WTC11 (cell line): ENCODE results near the gene CPLX3. TPM values are rescaled to one million over a fixed set of nuclear protein-coding genes. Genes with fewer than 3 reads are reported as not detected.

Experiments used
- ATAC-seq: fragments of 200-7000 bp; cut with Tn5 transposase; 2 replicates; pipeline ENCODE4 v1.10.0; 2021; ENCODE audit warnings: mild to moderate bottlenecking, moderate library complexity
- CTCF ChIA-PET: fragments of 300-600 bp; sonication (Branson Sonifier 250); formaldehyde crosslinking; loops from one replicate; lab custom pipeline; 2021; ENCODE audit warnings: antibody characterized with exemption; lab: Charles Lee
- POLR2A ChIA-PET: fragments of 350-600 bp; sonication (Branson Sonifier 250); formaldehyde crosslinking; loops from one replicate; lab custom pipeline; 2021; ENCODE audit warnings: antibody characterized with exemption; lab: Charles Lee
- DNase-seq: peaks from one replicate; pipeline ENCODE4 v3.0.0; 2021; ENCODE audit warnings: low spot score
- H3K27ac Mint-ChIP-seq: 2 replicates; pipeline ENCODE4 v1.8.0; 2021; ENCODE audit warnings: mixed read lengths
- H3K27me3 Mint-ChIP-seq: 2 replicates; pipeline ENCODE4 v1.8.0; 2021; ENCODE audit warnings: low read depth, mild to moderate bottlenecking, moderate library complexity, mixed read lengths
- H3K36me3 Mint-ChIP-seq: 2 replicates; pipeline ENCODE4 v1.8.0; 2021; ENCODE audit warnings: mixed read lengths
- H3K4me1 Mint-ChIP-seq: 2 replicates; pipeline ENCODE4 v1.8.0; 2022; ENCODE audit warnings: mixed read lengths
- H3K4me3 Mint-ChIP-seq: 2 replicates; pipeline ENCODE4 v1.8.0; 2021; ENCODE audit warnings: mild to moderate bottlenecking, moderate library complexity, mixed read lengths
- H3K9me3 Mint-ChIP-seq: 2 replicates; pipeline ENCODE4 v1.8.0; 2021; ENCODE audit warnings: mixed read lengths
- AFF4 ChIP-seq: sonication (generic); formaldehyde crosslinking; IDR thresholded peaks from 2 replicates; pipeline ENCODE4 v1.8.1; 2023; ENCODE audit warnings: mild to moderate bottlenecking, missing genetic modification reagents, borderline replicate concordance
- CBFB ChIP-seq: sonication (generic); formaldehyde crosslinking; IDR thresholded peaks from 2 replicates; pipeline ENCODE4 v1.8.1; 2022; ENCODE audit warnings: mild to moderate bottlenecking, low read depth, missing genetic modification reagents
- CREB1 ChIP-seq: sonication (generic); formaldehyde crosslinking; IDR thresholded peaks from 2 replicates; pipeline ENCODE4 v1.8.0; 2023; ENCODE audit warnings: mild to moderate bottlenecking, missing genetic modification reagents
- E2F1 ChIP-seq: sonication (generic); formaldehyde crosslinking; IDR thresholded peaks from 2 replicates; pipeline ENCODE4 v1.8.0; 2022; ENCODE audit warnings: mild to moderate bottlenecking, missing genetic modification reagents
- E2F5 ChIP-seq: sonication (generic); formaldehyde crosslinking; IDR thresholded peaks from 2 replicates; pipeline ENCODE4 v1.8.1; 2022; ENCODE audit warnings: mild to moderate bottlenecking, moderate library complexity, missing genetic modification reagents
- GABPB1 ChIP-seq: sonication (generic); formaldehyde crosslinking; IDR thresholded peaks from 2 replicates; pipeline ENCODE4 v1.8.1; 2023; ENCODE audit warnings: mild to moderate bottlenecking, missing genetic modification reagents
- GRHL2 ChIP-seq: fragments of 250-450 bp; sonication (Bioruptor Pico); IDR thresholded peaks from 2 replicates; pipeline ENCODE4 v1.8.0; 2022; ENCODE audit warnings: mild to moderate bottlenecking, moderate library complexity; ENCODE audit not compliant: insufficient replicate concordance, severe bottlenecking
- HMGA2 ChIP-seq: fragments of 250-450 bp; sonication (Bioruptor Pico); IDR thresholded peaks from 2 replicates; pipeline ENCODE4 v1.4.0; 2021; ENCODE audit warnings: mild to moderate bottlenecking, moderate library complexity
- HMGXB4 ChIP-seq: sonication (generic); formaldehyde crosslinking; IDR thresholded peaks from 2 replicates; pipeline ENCODE4 v1.8.1; 2023; ENCODE audit warnings: mild to moderate bottlenecking, moderate library complexity, missing genetic modification reagents
- IRF2 ChIP-seq: sonication (generic); formaldehyde crosslinking; IDR thresholded peaks from 2 replicates; pipeline ENCODE4 v1.8.0; 2022; ENCODE audit warnings: low read depth, missing genetic modification reagents, borderline replicate concordance
- NFATC4 ChIP-seq: fragments of 250-450 bp; sonication (Bioruptor Pico); IDR thresholded peaks from 2 replicates; pipeline ENCODE4 v1.9.0; 2021; ENCODE audit warnings: mild to moderate bottlenecking
- NFE2L1 ChIP-seq: sonication (generic); formaldehyde crosslinking; IDR thresholded peaks from 2 replicates; pipeline ENCODE4 v1.8.1; 2023; ENCODE audit warnings: missing genetic modification reagents
- NR1H2 ChIP-seq: sonication (generic); formaldehyde crosslinking; IDR thresholded peaks from 2 replicates; pipeline ENCODE4 v1.9.0; 2021; ENCODE audit warnings: mild to moderate bottlenecking, moderate library complexity, missing genetic modification reagents
- PREB ChIP-seq: sonication (generic); formaldehyde crosslinking; IDR thresholded peaks from 2 replicates; pipeline ENCODE4 v1.8.1; 2022; ENCODE audit warnings: mild to moderate bottlenecking, missing genetic modification reagents, moderate library complexity, borderline replicate concordance
- RELA ChIP-seq: sonication (generic); formaldehyde crosslinking; IDR thresholded peaks from 2 replicates; pipeline ENCODE4 v1.8.1; 2022; ENCODE audit warnings: missing genetic modification reagents, mild to moderate bottlenecking, borderline replicate concordance
- SOX15 ChIP-seq: fragments of 250-450 bp; sonication (Bioruptor Pico); IDR thresholded peaks from 2 replicates; pipeline ENCODE4 v1.9.0; 2021; ENCODE audit warnings: mild to moderate bottlenecking
- TCF7 ChIP-seq: sonication (generic); formaldehyde crosslinking; IDR thresholded peaks from 2 replicates; pipeline ENCODE4 v1.8.0; 2022; ENCODE audit warnings: mild to moderate bottlenecking, low read depth, missing genetic modification reagents, moderate library complexity
- TP53 ChIP-seq: sonication (generic); formaldehyde crosslinking; IDR thresholded peaks from 2 replicates; pipeline ENCODE4 v1.8.1; 2023; ENCODE audit warnings: mild to moderate bottlenecking, missing genetic modification reagents
- USF2 ChIP-seq: sonication (generic); formaldehyde crosslinking; IDR thresholded peaks from 2 replicates; pipeline ENCODE4 v1.8.1; 2023; ENCODE audit warnings: mild to moderate bottlenecking, missing genetic modification reagents, moderate library complexity
- ZNF219 ChIP-seq: sonication (generic); formaldehyde crosslinking; IDR thresholded peaks from 2 replicates; pipeline ENCODE4 v1.8.0; 2023; ENCODE audit warnings: missing genetic modification reagents, mild to moderate bottlenecking, borderline replicate concordance
- ZNF263 ChIP-seq: sonication (generic); formaldehyde crosslinking; IDR thresholded peaks from 2 replicates; pipeline ENCODE4 v1.8.1; 2022; ENCODE audit warnings: low read depth, mild to moderate bottlenecking, moderate library complexity, missing genetic modification reagents
- ZNF416 ChIP-seq: fragments of 250-450 bp; sonication (Bioruptor Pico); IDR thresholded peaks from 2 replicates; pipeline ENCODE4 v1.9.0; 2021; ENCODE audit warnings: mild to moderate bottlenecking, inconsistent platforms
- ZNF512 ChIP-seq: sonication (generic); formaldehyde crosslinking; IDR thresholded peaks from 2 replicates; pipeline ENCODE4 v1.8.1; 2022; ENCODE audit warnings: missing genetic modification reagents, borderline replicate concordance
- total RNA-seq: library from RNA; stranded (reverse); gene quantifications from 3 replicates; pipeline ENCODE4 v1.2.3, GENCODE V29; 2021

The CPLX3 gene
- total RNA-seq, 1 experiment from 2014 or later, result 0.09 TPM

GRCh38 chr15:74840851-74841775 lies 14.7 kb downstream of the CPLX3 start (continued):
- TF ChIP-seq E2F5 (CRISPR knock-in tag) (no peak), ZNF219 (CRISPR knock-in tag) (no peak), CBFB (no peak), NFE2L1 (CRISPR knock-in tag) (no peak), NFATC4 (no peak), CREB1 (no peak), ZNF512 (no peak), HMGXB4 (CRISPR knock-in tag) (no peak), RELA (CRISPR knock-in tag) (no peak)

- Mint-ChIP-seq H3K27ac (peak overlapping the region; percentile 70; the same call in 1 of the 2 replicates), H3K4me1 (peaks cover 21% of the 10 kb centered on the region), H3K9me3 (no peaks in the 10 kb centered on the region), H3K4me3 (peak overlapping the region; percentile 87), H3K36me3 (peaks cover 3% of the 10 kb centered on the region), H3K27me3 (no peaks in the 10 kb centered on the region)
- ChIA-PET POLR2A (interaction anchor here (0.6 to 1.6 kb wide), 8 partner anchors 14 to 82 kb away, joined by 3 to 8 read pairs (median 4); partner anchors contain the start of genes CPLX3 and FAM219B), CTCF (interaction anchor here (0.6 to 5.1 kb wide), 24 partner anchors 14 to 211 kb away, joined by 3 to 34 read pairs (median 5); partner anchors contain the start of genes CPLX3, CSK, FAM219B and MPI)
- no peak for DNase-seq
- ATAC-seq, result no peak
- TF ChIP-seq NFATC4, result no peak
- TF ChIP-seq HMGA2 (CRISPR knock-in tag), result no peak
- TF ChIP-seq TCF7 (CRISPR knock-in tag), result no peak
- no peak for TF ChIP-seq PREB (CRISPR knock-in tag)
- TF ChIP-seq AFF4 (CRISPR knock-in tag), result no peak
- TF ChIP-seq SOX15 (CRISPR knock-in tag), result no peak
- TF ChIP-seq ZNF263 (CRISPR knock-in tag), result no peak
- TF ChIP-seq GRHL2 (CRISPR knock-in tag), result no peak
- no peak for TF ChIP-seq ZNF416 (CRISPR knock-in tag)
- TF ChIP-seq TP53 (CRISPR knock-in tag), result no peak
- no peak for TF ChIP-seq GABPB1 (CRISPR knock-in tag)
- TF ChIP-seq E2F1 (CRISPR knock-in tag), result no peak
- no peak for TF ChIP-seq RELA (CRISPR knock-in tag)
- no peak for TF ChIP-seq NR1H2
- TF ChIP-seq IRF2 (CRISPR knock-in tag), result no peak
- no peak for TF ChIP-seq USF2
Observed at GRCh38 chr15:74841891-74842373, 15.5 kb downstream of the CPLX3 start.
